B cell (primary cell): ENCODE measurements around the gene ADAMTS13.

Source experiments
- CTCF ChIP-seq: fragments of 200-600 bp; IDR thresholded peaks from one replicate; pipeline ENCODE4 v1.8.0; 2022; ENCODE audit warnings: antibody characterized with exemption, mild to moderate bottlenecking
- EZH2 ChIP-seq: IDR thresholded peaks from 2 replicates; pipeline ENCODE4 v1.6.1; 2012; ENCODE audit warnings: borderline replicate concordance, low read depth, mild to moderate bottlenecking, moderate library complexity, low read length; ENCODE audit not compliant: insufficient read depth, poor library complexity, severe bottlenecking

GRCh38 chr9:133452562-133452961 is 30.4 kb downstream of the ADAMTS13 start:
- TF ChIP-seq CTCF, result no peak
- no peak for TF ChIP-seq EZH2
